ENCODE data around the gene CD300LF. TPM values are rescaled to one million over a fixed set of nuclear protein-coding genes. Genes with fewer than 3 reads are reported as not detected.
A peak's percentile ranks its signal among the peaks of the same experiment; 100 is the strongest.

The CD300LF gene
- total RNA-seq, 1 donor from 2014 or later, result not detected

GRCh38 chr17:74654742-74655141, 58.0 kb downstream of the CD300LF start:
- DNase-seq (ENCODE audit: low read depth), result no peak
- H3K36me3 ChIP-seq (ENCODE audit: control insufficient read depth, insufficient read depth, low read length), result no peaks in the 10 kb centered on the region
- H3K4me3 ChIP-seq (ENCODE audit: low read depth, low read length), result no peak overlapping the region
- H3K27me3 ChIP-seq (ENCODE audit: control insufficient read depth, insufficient read depth, low read length), result peaks cover 2% of the 10 kb centered on the region
- no peak for TF ChIP-seq CTCF (IDR thresholded peaks at IDR 0.05; ENCODE audit: insufficient read depth, low read length, poor library complexity, severe bottlenecking)

- no peak for TF ChIP-seq CTCF (IDR thresholded peaks at IDR 0.05; ENCODE audit: insufficient read depth, low read length, poor library complexity, severe bottlenecking)
- no peaks in the 10 kb centered on the region for H3K36me3 ChIP-seq (ENCODE audit: control insufficient read depth, insufficient read depth, low read length)
- no peak overlapping the region for H3K4me3 ChIP-seq (ENCODE audit: low read depth, low read length)
- no peak for DNase-seq (ENCODE audit: low read depth)
- peaks cover 1% of the 10 kb centered on the region for H3K27me3 ChIP-seq (ENCODE audit: control insufficient read depth, insufficient read depth, low read length)
Observed at GRCh38 chr17:74652020-74652419, 60.7 kb downstream of the CD300LF start.

- H3K36me3 ChIP-seq (ENCODE audit: control insufficient read depth, insufficient read depth, low read length), result no peaks in the 10 kb centered on the region
- TF ChIP-seq CTCF (IDR thresholded peaks at IDR 0.05; ENCODE audit: insufficient read depth, low read length, poor library complexity, severe bottlenecking), result no peak
- no peak for DNase-seq (ENCODE audit: low read depth)
- no peaks in the 10 kb centered on the region for H3K27me3 ChIP-seq (ENCODE audit: control insufficient read depth, insufficient read depth, low read length)
- no peak overlapping the region for H3K4me3 ChIP-seq (ENCODE audit: low read depth, low read length)
Observed at GRCh38 chr17:74649909-74650308, 62.8 kb downstream of the CD300LF start.

- Histone ChIP-seq H3K27me3 (ENCODE audit: control insufficient read depth, insufficient read depth, low read length) (no peaks in the 10 kb centered on the region), H3K4me3 (ENCODE audit: low read depth, low read length) (no peak overlapping the region), H3K36me3 (ENCODE audit: control insufficient read depth, insufficient read depth, low read length) (no peaks in the 10 kb centered on the region)
- TF ChIP-seq CTCF (IDR thresholded peaks at IDR 0.05; ENCODE audit: insufficient read depth, low read length, poor library complexity, severe bottlenecking), result no peak
- DNase-seq (ENCODE audit: low read depth), result no peak
Observed at GRCh38 chr17:74647871-74648672, 64.7 kb downstream of the CD300LF start.

- Histone ChIP-seq H3K27me3 (ENCODE audit: control insufficient read depth, insufficient read depth, low read length) (no peaks in the 10 kb centered on the region), H3K4me3 (ENCODE audit: low read depth, low read length) (no peak overlapping the region), H3K36me3 (ENCODE audit: control insufficient read depth, insufficient read depth, low read length) (no peaks in the 10 kb centered on the region)
- DNase-seq (ENCODE audit: low read depth), result no peak
- TF ChIP-seq CTCF (IDR thresholded peaks at IDR 0.05; ENCODE audit: insufficient read depth, low read length, poor library complexity, severe bottlenecking), result peak; percentile 19
Observed at GRCh38 chr17:74646231-74646630, 66.5 kb downstream of the CD300LF start.

- Histone ChIP-seq H3K27me3 (ENCODE audit: control insufficient read depth, insufficient read depth, low read length) (no peaks in the 10 kb centered on the region), H3K4me3 (ENCODE audit: low read depth, low read length) (no peak overlapping the region), H3K36me3 (ENCODE audit: control insufficient read depth, insufficient read depth, low read length) (no peaks in the 10 kb centered on the region)
- no peak for TF ChIP-seq CTCF (IDR thresholded peaks at IDR 0.05; ENCODE audit: insufficient read depth, low read length, poor library complexity, severe bottlenecking)
- DNase-seq (ENCODE audit: low read depth), result no peak
Observed at GRCh38 chr17:74645010-74645409, 67.7 kb downstream of the CD300LF start.

Measured in kidney epithelial cell (primary cell).